B cell (primary cell): Measurements from ENCODE around the gene ACKR2. TPM values are rescaled to one million over a fixed set of nuclear protein-coding genes. Genes with fewer than 3 reads are reported as not detected.

Experiments
- ATAC-seq: fragments of 200-7000 bp; cut with Tn5 transposase; one replicate; pipeline ENCODE4 v1.10.0; 2021; ENCODE audit warnings: low read depth, mild to moderate bottlenecking, moderate number of reproducible peaks, moderate library complexity
- CTCF ChIA-PET: fragments of 350-600 bp; sonication (Branson Sonifier 250); formaldehyde crosslinking; loops from one replicate; lab custom pipeline; 2021; ENCODE audit warnings: antibody characterized with exemption, inconsistent platforms; lab: Charles Lee
- POLR2A ChIA-PET: fragments of 350-600 bp; sonication (Branson Sonifier 250); formaldehyde crosslinking; loops from one replicate; lab custom pipeline; 2021; ENCODE audit warnings: antibody characterized with exemption; lab: Charles Lee
- DNase-seq: peaks from one replicate; pipeline ENCODE4 v3.0.0; 2013
- H2AFZ ChIP-seq: 2 replicates; pipeline ENCODE4 v1.6.1; 2012; ENCODE audit warnings: mild to moderate bottlenecking, low read depth, low read length; ENCODE audit not compliant: insufficient read depth, poor library complexity, severe bottlenecking
- H3K27ac ChIP-seq, 2 donors: 1 replicate in 1 of 2; 2 replicates in 1 of 2; pipeline ENCODE4 v1.5.1; 2012 to 2013; ENCODE audit warnings: low read length in 2 of 2, mild to moderate bottlenecking in 2 of 2, moderate library complexity in 1 of 2
- H3K27me3 ChIP-seq, 4 experiments: fragments of 200-600 bp in 1 of 4; sonication (generic) in 1 of 4; replicated peaks in 1 of 4; 1 replicate in 2 of 4; 2 replicates in 2 of 4; pipeline versions ENCODE4 v1.6.1 to v1.7.0; 2013 to 2016; ENCODE audit warnings: low read length in 3 of 4, mild to moderate bottlenecking in 2 of 4, mixed read lengths in 1 of 4, moderate library complexity in 1 of 4; ENCODE audit not compliant: insufficient read depth in 4 of 4, control insufficient read depth in 3 of 4; ENCODE audit errors: control extremely low read depth in 1 of 4
- H3K36me3 ChIP-seq, 2 experiments: replicated peaks in 1 of 2; 1 replicate in 1 of 2; 2 replicates in 1 of 2; pipeline versions ENCODE4 v1.6.1 to v1.7.1; 2013; ENCODE audit warnings: low read length in 1 of 2; ENCODE audit not compliant: insufficient read depth in 2 of 2, control insufficient read depth in 1 of 2; ENCODE audit errors: control extremely low read depth in 1 of 2, extremely low read depth in 1 of 2
- H3K4me1 ChIP-seq, 2 donors: fragments of 200-600 bp in 1 of 2; sonication (generic) in 1 of 2; 1 replicate in 1 of 2; 2 replicates in 1 of 2; pipeline versions ENCODE4 v1.5.1 to v1.6.1; 2013 to 2017; ENCODE audit warnings: low read length in 2 of 2; ENCODE audit not compliant: control insufficient read depth in 2 of 2, insufficient read depth in 2 of 2
- H3K4me2 ChIP-seq: replicated peaks from 2 replicates; pipeline ENCODE3; 2012; ENCODE audit warnings: mild to moderate bottlenecking, low read depth, low read length; ENCODE audit not compliant: poor library complexity, severe bottlenecking
- H3K4me3 ChIP-seq, 5 experiments: fragments of 200-600 bp in 1 of 5; sonication (generic) in 1 of 5; 1 replicate in 3 of 5; 2 replicates in 2 of 5; pipeline versions ENCODE4 v1.5.1 to v1.7.0; 2011 to 2016; ENCODE audit warnings: low read length in 4 of 5, mild to moderate bottlenecking in 4 of 5, low read depth in 2 of 5, control low read depth in 1 of 5, moderate library complexity in 1 of 5; ENCODE audit not compliant: insufficient read depth in 1 of 5; ENCODE audit errors: control extremely low read depth in 1 of 5, extremely low read depth in 1 of 5
- H3K79me2 ChIP-seq: fragments of 200-600 bp; sonication (generic); one replicate; pipeline ENCODE4 v1.6.0; 2016; ENCODE audit warnings: low read length; ENCODE audit not compliant: control insufficient read depth, insufficient read depth
- H3K9ac ChIP-seq: fragments of 200-600 bp; sonication (generic); 2 replicates; pipeline ENCODE4 v1.6.1; 2017; ENCODE audit warnings: mild to moderate bottlenecking, low read length, moderate library complexity
- H3K9me3 ChIP-seq, 3 donors: one replicate each; pipeline versions ENCODE4 v1.6.1 to v1.7.1; 2013; ENCODE audit warnings: low read length in 2 of 3; ENCODE audit not compliant: control insufficient read depth in 2 of 3, insufficient read depth in 1 of 3; ENCODE audit errors: control extremely low read depth in 1 of 3
- H4K20me1 ChIP-seq: 2 replicates; pipeline ENCODE4 v1.6.0; 2012; ENCODE audit warnings: mild to moderate bottlenecking, low read length; ENCODE audit not compliant: insufficient read depth, control insufficient read depth, poor library complexity, severe bottlenecking
- H3K27ac Mint-ChIP-seq: one replicate; pipeline ENCODE4 v1.8.0; 2021; ENCODE audit warnings: mixed read lengths
- H3K27me3 Mint-ChIP-seq: one replicate; pipeline ENCODE4 v1.8.0; 2021; ENCODE audit warnings: mixed read lengths
- H3K4me1 Mint-ChIP-seq: one replicate; pipeline ENCODE4 v1.8.0; 2021; ENCODE audit warnings: mixed read lengths
- H3K4me3 Mint-ChIP-seq: one replicate; pipeline ENCODE4 v1.8.0; 2021; ENCODE audit warnings: mixed read lengths
- H3K9me3 Mint-ChIP-seq: one replicate; pipeline ENCODE4 v1.8.0; 2022; ENCODE audit warnings: mixed read lengths; ENCODE audit not compliant: insufficient read depth
- EZH2 ChIP-seq: IDR thresholded peaks from 2 replicates; pipeline ENCODE4 v1.6.1; 2012; ENCODE audit warnings: borderline replicate concordance, low read depth, mild to moderate bottlenecking, moderate library complexity, low read length; ENCODE audit not compliant: insufficient read depth, poor library complexity, severe bottlenecking
- WGBS: methylation state at CpG from one replicate; pipeline ENCODE4 v1.1.5; 2013; ENCODE audit warnings: missing lambda C conversion rate; ENCODE audit not compliant: insufficient coverage; 5-methylcytosine and 5-hydroxymethylcytosine counted together
- intact Hi-C: fragments of 100-400 bp; cut with micrococcal nuclease; formaldehyde crosslinking; loops from one replicate; pipeline ENCODE4 v1.10.0; 2022
- polyA plus RNA-seq: library from polyadenylated mRNA; depleted of rRNA; stranded (reverse); fragments of >200 nt; gene quantifications from 2 replicates; pipeline ENCODE4 v1.2.3, GENCODE V29; 2012
- total RNA-seq, 2 donors: library from RNA; stranded (reverse); fragments of 120-200 nt in 1 of 2; gene quantifications; 1 replicate in 1 of 2; 2 replicates in 1 of 2; pipeline versions ENCODE4 v1.2.3 to v1.2.4, GENCODE V29; 2013 to 2022
- TF ChIP-seq, protein P1 (sequence below): fragments of 200-600 bp; IDR thresholded peaks from one replicate; pipeline ENCODE4 v1.8.0; 2022; ENCODE audit warnings: antibody characterized with exemption, mild to moderate bottlenecking

ACKR2 gene
- total and polyA plus RNA-seq, 2 donors (not counting 1 experiment from before 2014, with no cell fraction given), result 0.31 to 1.7 TPM

DNA sequence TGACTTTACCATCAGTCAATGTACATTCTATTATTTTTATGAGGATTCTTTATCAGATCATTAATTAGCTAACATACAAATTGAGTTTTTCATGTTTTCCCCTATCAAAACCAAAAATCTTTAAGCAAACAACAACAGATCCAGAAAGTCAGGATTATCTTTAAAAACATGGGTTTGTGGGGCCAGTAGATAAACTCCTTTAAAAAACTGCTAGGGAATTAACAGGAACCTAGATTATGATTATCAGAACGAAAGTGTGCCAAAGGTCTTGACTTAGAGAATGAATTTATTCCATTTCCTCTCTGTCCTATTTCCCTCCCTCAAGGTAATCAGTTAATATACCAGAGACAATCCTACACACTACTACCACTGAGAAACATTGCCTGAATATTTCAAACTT, 23.0 kb upstream of the ACKR2 start:
- no CpG with 5 or more reads among the region's 1 CpG for WGBS
- H3K9ac ChIP-seq, result no peak overlapping the region

DNA sequence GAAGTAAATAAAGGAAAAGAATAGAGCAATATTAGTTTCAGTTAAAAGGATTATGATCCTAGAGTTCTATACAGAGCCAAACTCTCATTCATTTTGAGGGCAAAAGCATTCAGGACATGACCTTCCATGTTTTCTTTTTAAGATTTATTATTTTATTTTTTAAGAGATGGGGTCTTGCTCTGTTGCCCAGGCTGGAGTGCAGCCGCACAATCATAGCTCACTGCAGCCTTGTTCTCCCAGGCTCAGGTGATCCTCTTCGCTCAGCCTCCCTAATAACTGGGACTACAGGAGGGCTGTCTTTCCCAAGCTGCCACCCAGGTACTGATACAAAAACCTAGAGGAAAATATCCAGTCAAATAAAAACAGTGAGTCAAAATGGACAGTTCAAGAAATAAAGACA, 22.6 kb upstream of the ACKR2 start:
- WGBS, result 100% methylated on average over 2 of the region's 2 CpGs

More for the DNA sequence above, 23.0 kb upstream of the ACKR2 start:
- Histone ChIP-seq H3K4me2 (no peak overlapping the region), H3K27ac (no peak overlapping the region), H2AFZ (no peak overlapping the region), H3K9me3 (no peaks in the 10 kb centered on the region), H3K79me2 (peaks cover 7% of the 10 kb centered on the region), H3K27me3 (no peaks in the 10 kb centered on the region), H3K4me3 (no peak overlapping the region), H3K4me1 (no peaks in the 10 kb centered on the region), H4K20me1 (no peaks in the 10 kb centered on the region), H3K36me3 (peaks cover 2 to 15% of the 10 kb centered on the region in 2 experiments)
- Mint-ChIP-seq H3K27me3 (no peaks in the 10 kb centered on the region), H3K9me3 (no peaks in the 10 kb centered on the region), H3K4me3 (no peak overlapping the region), H3K27ac (no peak overlapping the region), H3K4me1 (no peaks in the 10 kb centered on the region)
- ATAC-seq, result no peak
- ChIA-PET CTCF (interaction anchor here (2.4 kb wide), 1 partner anchor 95 kb away, joined by 5 read pairs; no protein-coding TSS in a partner anchor), POLR2A (no interaction called here)
- no peak for DNase-seq
- intact Hi-C loops, result no loop called here
- TF ChIP-seq, protein P1, sequence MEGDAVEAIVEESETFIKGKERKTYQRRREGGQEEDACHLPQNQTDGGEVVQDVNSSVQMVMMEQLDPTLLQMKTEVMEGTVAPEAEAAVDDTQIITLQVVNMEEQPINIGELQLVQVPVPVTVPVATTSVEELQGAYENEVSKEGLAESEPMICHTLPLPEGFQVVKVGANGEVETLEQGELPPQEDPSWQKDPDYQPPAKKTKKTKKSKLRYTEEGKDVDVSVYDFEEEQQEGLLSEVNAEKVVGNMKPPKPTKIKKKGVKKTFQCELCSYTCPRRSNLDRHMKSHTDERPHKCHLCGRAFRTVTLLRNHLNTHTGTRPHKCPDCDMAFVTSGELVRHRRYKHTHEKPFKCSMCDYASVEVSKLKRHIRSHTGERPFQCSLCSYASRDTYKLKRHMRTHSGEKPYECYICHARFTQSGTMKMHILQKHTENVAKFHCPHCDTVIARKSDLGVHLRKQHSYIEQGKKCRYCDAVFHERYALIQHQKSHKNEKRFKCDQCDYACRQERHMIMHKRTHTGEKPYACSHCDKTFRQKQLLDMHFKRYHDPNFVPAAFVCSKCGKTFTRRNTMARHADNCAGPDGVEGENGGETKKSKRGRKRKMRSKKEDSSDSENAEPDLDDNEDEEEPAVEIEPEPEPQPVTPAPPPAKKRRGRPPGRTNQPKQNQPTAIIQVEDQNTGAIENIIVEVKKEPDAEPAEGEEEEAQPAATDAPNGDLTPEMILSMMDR, result no peak
- no peak for TF ChIP-seq EZH2

More for the DNA sequence above, 22.6 kb upstream of the ACKR2 start:
- H3K4me1 ChIP-seq, result no peaks in the 10 kb centered on the region
- peaks cover 2 to 15% of the 10 kb centered on the region in 2 experiments for H3K36me3 ChIP-seq
- DNase-seq, result no peak
- ChIA-PET CTCF (interaction anchor here (1.4 to 2.4 kb wide), 2 partner anchors 94 to 95 kb away, joined by 5 to 7 read pairs; no protein-coding TSS in a partner anchor), POLR2A (no interaction called here)
- no peak overlapping the region for H3K4me3 Mint-ChIP-seq
- intact Hi-C loops, result no loop called here
- no peak overlapping the region for H2AFZ ChIP-seq
- H3K4me3 ChIP-seq, result no peak overlapping the region
- H3K4me2 ChIP-seq, result no peak overlapping the region
- H3K27me3 Mint-ChIP-seq, result no peaks in the 10 kb centered on the region
- H3K9me3 ChIP-seq, result no peaks in the 10 kb centered on the region
- TF ChIP-seq, protein P1, result no peak
- TF ChIP-seq EZH2, result no peak
- H3K9me3 Mint-ChIP-seq, result no peaks in the 10 kb centered on the region
- peaks cover 7% of the 10 kb centered on the region for H3K79me2 ChIP-seq
- no peak overlapping the region for H3K27ac Mint-ChIP-seq
- no peaks in the 10 kb centered on the region for H3K4me1 Mint-ChIP-seq
- H3K27me3 ChIP-seq, result no peaks in the 10 kb centered on the region
- ATAC-seq, result no peak
- no peak overlapping the region for H3K9ac ChIP-seq
- H3K27ac ChIP-seq, result no peak overlapping the region
- H4K20me1 ChIP-seq, result no peaks in the 10 kb centered on the region
